A549 (cell line): ENCODE data around the gene MACF1.

ENCODE experiments used
- JUNB ChIP-seq: fragments of >200 bp; sonication (Bioruptor Twin); formaldehyde crosslinking; IDR thresholded peaks from 2 replicates; pipeline ENCODE4 v1.6.1; 2016
- MAFK ChIP-seq: fragments of 450-650 bp; IDR thresholded peaks from 2 replicates; pipeline ENCODE4 v1.6.1; 2014; ENCODE audit not compliant: partially characterized antibody

DNA sequence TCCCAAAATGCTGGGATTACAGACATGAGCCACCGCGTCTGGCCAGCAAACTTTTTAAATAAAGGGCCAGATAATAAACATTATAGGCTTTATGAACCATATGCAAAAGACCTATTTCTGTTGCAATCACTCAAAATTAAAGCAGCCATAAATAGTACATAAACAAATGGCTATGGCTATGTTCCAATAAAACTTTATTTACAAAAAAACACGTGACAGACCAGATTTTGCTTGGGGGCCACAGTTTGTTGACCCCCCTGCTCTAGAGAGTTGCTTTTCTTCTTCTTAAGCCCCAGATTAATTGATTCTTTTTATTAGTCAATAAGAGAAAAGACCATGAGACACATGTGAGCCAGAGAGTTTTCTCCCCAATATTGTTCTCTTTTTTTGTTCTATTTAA is 138.3 kb downstream of the MACF1 start:
- TF ChIP-seq MAFK = no peak
- no peak for TF ChIP-seq JUNB
